ENCODE data around the gene SMOC2. TPM values are rescaled to one million over a fixed set of nuclear protein-coding genes. Genes with fewer than 3 reads are reported as not detected.

SMOC2 gene
- total RNA-seq, 4 donors from 2014 or later: 5.8 to 14.5 (median 9.0) TPM

- Histone ChIP-seq H3K27me3 (no peaks in the 10 kb centered on the region), H3K4me1 (no peaks in the 10 kb centered on the region), H3K36me3 (no peaks in the 10 kb centered on the region), H3K4me3 (no peak overlapping the region), H3K27ac (no peak overlapping the region), H3K9me3 (no peaks in the 10 kb centered on the region)
- intact Hi-C loops (cut with DNase I; ENCODE audit: low total_unique reads) (no loop called here), in situ Hi-C loops (cut with MboI; ENCODE audit: low pct_ligation_motif_present in 1 of 4, low pct_unique_long_range_greater_than_20kb in 1 of 4, low sequenced_read_pairs in 3 of 4) (no loop called here)
- WGBS, 2 donors (ENCODE audit: low coverage in 1 of 2): 85% methylated on average over 12 of the region's 12 CpGs; no CpG with 5 or more reads in 1 of the 2 donors
- DNase-seq: no peak
- TF ChIP-seq CTCF (IDR thresholded peaks at IDR 0.05) (no peak), POLR2AphosphoS5 (IDR thresholded peaks at IDR 0.05) (no peak), EP300 (IDR thresholded peaks at IDR 0.05; ENCODE audit: low read depth) (no peak), POLR2A (IDR thresholded peaks at IDR 0.05) (no peak)
Observed at GRCh38 chr6:168508903-168509302, 67.9 kb downstream of the SMOC2 start.

- Histone ChIP-seq H3K27ac (no peak overlapping the region), H3K4me3 (no peak overlapping the region), H3K9me3 (no peaks in the 10 kb centered on the region), H3K4me1 (no peaks in the 10 kb centered on the region), H3K36me3 (no peaks in the 10 kb centered on the region), H3K27me3 (no peaks in the 10 kb centered on the region)
- TF ChIP-seq CTCF (IDR thresholded peaks at IDR 0.05): no peak
- TF ChIP-seq POLR2AphosphoS5 (IDR thresholded peaks at IDR 0.05): no peak
- TF ChIP-seq POLR2A (IDR thresholded peaks at IDR 0.05): no peak
- no peak for TF ChIP-seq EP300 (IDR thresholded peaks at IDR 0.05; ENCODE audit: low read depth)
- in situ Hi-C loops (cut with MboI; ENCODE audit: low pct_ligation_motif_present in 1 of 4, low pct_unique_long_range_greater_than_20kb in 1 of 4, low sequenced_read_pairs in 3 of 4) (no loop called here), intact Hi-C loops (cut with DNase I; ENCODE audit: low total_unique reads) (no loop called here)
- DNase-seq: no peak
- 66% methylated on average over 8 of the region's 8 CpGs; no CpG with 5 or more reads in 1 of the 2 donors for WGBS, 2 donors (ENCODE audit: low coverage in 1 of 2)
Observed at GRCh38 chr6:168513766-168514165, 72.8 kb downstream of the SMOC2 start.

- intact Hi-C loops (cut with DNase I; ENCODE audit: low total_unique reads): no loop called here
- in situ Hi-C loops (cut with MboI; ENCODE audit: low pct_ligation_motif_present in 1 of 4, low pct_unique_long_range_greater_than_20kb in 1 of 4, low sequenced_read_pairs in 3 of 4): no loop called here
- no peak overlapping the region for H3K4me3 ChIP-seq
- H3K27me3 ChIP-seq: no peaks in the 10 kb centered on the region
- 58% methylated on average over 10 of the region's 10 CpGs; no CpG with 5 or more reads in 1 of the 2 donors for whole genome bisulfite sequencing, 2 donors (ENCODE audit: low coverage in 1 of 2)
- no peaks in the 10 kb centered on the region for H3K4me1 ChIP-seq
- no peaks in the 10 kb centered on the region for H3K36me3 ChIP-seq
- no peak overlapping the region for H3K27ac ChIP-seq
- peak; percentile 39 for DNase-seq
- H3K9me3 ChIP-seq: no peaks in the 10 kb centered on the region
- TF ChIP-seq CTCF (IDR thresholded peaks at IDR 0.05) (no peak), POLR2AphosphoS5 (IDR thresholded peaks at IDR 0.05) (peak in 1 of 3 donors; percentile 8), POLR2A (IDR thresholded peaks at IDR 0.05) (no peak), EP300 (IDR thresholded peaks at IDR 0.05; ENCODE audit: low read depth) (no peak)
Observed at GRCh38 chr6:168514216-168514615, 73.2 kb downstream of the SMOC2 start.

GRCh38 chr6:168515376-168515775, 74.4 kb downstream of the SMOC2 start:
- intact Hi-C loops (cut with DNase I; ENCODE audit: low total_unique reads): no loop called here

More at GRCh38 chr6:168515376-168515775, 74.4 kb downstream of the SMOC2 start:
- Histone ChIP-seq H3K4me1 (no peaks in the 10 kb centered on the region), H3K36me3 (no peaks in the 10 kb centered on the region), H3K9me3 (no peaks in the 10 kb centered on the region), H3K27me3 (no peaks in the 10 kb centered on the region), H3K4me3 (no peak overlapping the region), H3K27ac (no peak overlapping the region)
- DNase-seq: no peak
- in situ Hi-C loops (cut with MboI; ENCODE audit: low pct_ligation_motif_present in 1 of 4, low pct_unique_long_range_greater_than_20kb in 1 of 4, low sequenced_read_pairs in 3 of 4): no loop called here
- TF ChIP-seq POLR2A (IDR thresholded peaks at IDR 0.05) (no peak), CTCF (IDR thresholded peaks at IDR 0.05) (no peak), EP300 (IDR thresholded peaks at IDR 0.05; ENCODE audit: low read depth) (no peak), POLR2AphosphoS5 (IDR thresholded peaks at IDR 0.05) (no peak)
- whole genome bisulfite sequencing, 2 donors (ENCODE audit: low coverage in 1 of 2): 20 to 76% methylated on average over 2 to 11 of the region's 16 CpGs
